GM13976 (cell line): Measurements from ENCODE around the gene ARL6IP6.

Experiments used
- DNase-seq: peaks from one replicate; pipeline ENCODE4 v3.0.0; 2012; ENCODE audit warnings: low spot score
- CTCF ChIP-seq: IDR thresholded peaks from 2 replicates; pipeline ENCODE4 v1.5.1; 2012; ENCODE audit warnings: borderline replicate concordance, mild to moderate bottlenecking; ENCODE audit not compliant: insufficient read depth; ENCODE audit errors: extremely low read depth, missing control alignments, control extremely low read depth
- in situ Hi-C: fragments of 300-500 bp; cut with MboI; formaldehyde crosslinking; loops from one replicate; pipeline ENCODE4 v1.12.0; 2022; ENCODE audit warnings: low sequenced_read_pairs, mixed read lengths, inconsistent platforms; ENCODE audit not compliant: unreplicated experiment

Gene ARL6IP6

GRCh38 chr2:152718076-152718908 lies at the start of gene ARL6IP6:
TSS of gene ARL6IP6 (plus strand) at chr2:152718620. CDS start at chr2:152718625, 5 bp downstream.
- in situ Hi-C loops: no loop called here
- no peak for TF ChIP-seq CTCF
- peak; percentile 90 for DNase-seq

- in situ Hi-C loops: no loop called here
- no peak for DNase-seq
- no peak for TF ChIP-seq CTCF
Measured at GRCh38 chr2:152674334-152674733, 44.1 kb upstream of the ARL6IP6 start.

GRCh38 chr2:152676461-152676860 lies 42.0 kb upstream of the ARL6IP6 start:
- in situ Hi-C loops: no loop called here
- no peak for DNase-seq
- no peak for TF ChIP-seq CTCF

- in situ Hi-C loops: no loop called here
- no peak for TF ChIP-seq CTCF
- DNase-seq: no peak
Measured at GRCh38 chr2:152678808-152679207, 39.6 kb upstream of the ARL6IP6 start.

- in situ Hi-C loops: no loop called here
- TF ChIP-seq CTCF: no peak
- no peak for DNase-seq
Measured at GRCh38 chr2:152682663-152683062, 35.8 kb upstream of the ARL6IP6 start.

- no peak for DNase-seq
- no peak for TF ChIP-seq CTCF
- in situ Hi-C loops: no loop called here
Measured at GRCh38 chr2:152683400-152683799, 35.0 kb upstream of the ARL6IP6 start.
